GM18951 (cell line): Measurements from ENCODE around the gene EXOC8.

Experiments
- POLR2A ChIP-seq: IDR thresholded peaks from 4 replicates; pipeline ENCODE4 v1.6.1; 2011; ENCODE audit warnings: mild to moderate bottlenecking; ENCODE audit not compliant: insufficient read length, insufficient read depth; ENCODE audit errors: extremely low read depth
- in situ Hi-C: fragments of 300-500 bp; cut with MboI; formaldehyde crosslinking; loops from one replicate; pipeline ENCODE4 v1.12.0; 2022; ENCODE audit warnings: low sequenced_read_pairs, mixed read lengths, inconsistent platforms; ENCODE audit not compliant: unreplicated experiment

EXOC8 gene, protein sequence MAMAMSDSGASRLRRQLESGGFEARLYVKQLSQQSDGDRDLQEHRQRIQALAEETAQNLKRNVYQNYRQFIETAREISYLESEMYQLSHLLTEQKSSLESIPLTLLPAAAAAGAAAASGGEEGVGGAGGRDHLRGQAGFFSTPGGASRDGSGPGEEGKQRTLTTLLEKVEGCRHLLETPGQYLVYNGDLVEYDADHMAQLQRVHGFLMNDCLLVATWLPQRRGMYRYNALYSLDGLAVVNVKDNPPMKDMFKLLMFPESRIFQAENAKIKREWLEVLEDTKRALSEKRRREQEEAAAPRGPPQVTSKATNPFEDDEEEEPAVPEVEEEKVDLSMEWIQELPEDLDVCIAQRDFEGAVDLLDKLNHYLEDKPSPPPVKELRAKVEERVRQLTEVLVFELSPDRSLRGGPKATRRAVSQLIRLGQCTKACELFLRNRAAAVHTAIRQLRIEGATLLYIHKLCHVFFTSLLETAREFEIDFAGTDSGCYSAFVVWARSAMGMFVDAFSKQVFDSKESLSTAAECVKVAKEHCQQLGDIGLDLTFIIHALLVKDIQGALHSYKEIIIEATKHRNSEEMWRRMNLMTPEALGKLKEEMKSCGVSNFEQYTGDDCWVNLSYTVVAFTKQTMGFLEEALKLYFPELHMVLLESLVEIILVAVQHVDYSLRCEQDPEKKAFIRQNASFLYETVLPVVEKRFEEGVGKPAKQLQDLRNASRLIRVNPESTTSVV

GRCh38 chr1:231337472-231338269 lies at the start of gene EXOC8:
Gene EXOC8 (minus strand): TSS chr1:231337852. CDS start chr1:231337745, 107 bp downstream.
- TF ChIP-seq POLR2A = peak; percentile 83
- in situ Hi-C loops = no loop called here

GRCh38 chr1:231386466-231386865 lies 48.8 kb upstream of the EXOC8 start:
- no peak for TF ChIP-seq POLR2A
- in situ Hi-C loops = no loop called here

DNA sequence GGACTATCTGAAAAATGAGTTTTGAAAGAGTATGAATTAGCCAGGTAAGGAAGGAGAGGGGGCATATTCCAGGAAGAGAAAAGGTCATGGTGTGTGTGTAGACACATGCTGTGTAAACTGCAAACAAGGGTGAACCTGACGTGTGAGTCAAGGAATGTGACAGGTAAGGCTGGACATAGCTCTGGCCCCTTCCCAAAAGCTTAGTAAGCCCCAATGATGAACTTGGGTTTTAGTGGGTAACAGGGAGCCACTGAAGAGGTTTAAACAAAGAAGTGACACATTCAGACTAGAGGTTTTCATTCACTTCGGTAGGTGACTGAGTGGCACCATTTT lies 47.7 kb upstream of the EXOC8 start:
- in situ Hi-C loops = no loop called here
- TF ChIP-seq POLR2A = no peak

DNA sequence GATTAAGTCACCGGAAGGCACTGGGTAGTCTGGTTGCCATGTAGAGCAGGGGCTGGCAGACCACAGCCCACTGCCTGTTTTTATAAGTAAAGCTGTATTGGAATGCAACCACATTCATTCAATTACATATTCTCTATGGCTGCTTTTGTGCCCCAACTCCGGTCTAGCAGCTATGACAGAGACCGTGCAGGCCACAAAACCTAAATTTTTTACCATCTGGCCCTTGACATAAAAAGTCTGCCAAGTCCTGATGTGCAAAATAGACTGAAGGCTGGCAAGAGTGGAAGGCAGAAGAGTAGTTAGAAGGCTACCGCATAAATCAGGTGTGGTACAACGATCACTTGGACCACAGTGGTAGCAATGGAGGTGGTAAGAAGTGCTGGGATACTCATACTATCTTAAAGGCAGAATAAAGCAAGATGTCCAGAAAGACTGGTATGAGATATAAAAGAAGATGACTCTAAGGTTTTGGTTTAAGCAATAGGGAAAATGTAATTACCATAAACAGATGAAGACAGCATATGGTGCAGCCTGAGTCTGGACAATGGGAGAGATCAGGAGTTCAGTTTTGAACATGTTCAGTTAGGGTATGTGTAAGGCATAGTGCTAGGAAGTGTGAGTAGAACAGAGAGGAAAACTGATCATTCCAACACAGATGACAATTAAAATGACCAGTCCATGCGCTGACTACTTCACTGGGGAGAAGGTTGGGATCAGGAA lies 47.2 kb upstream of the EXOC8 start:
- no peak for TF ChIP-seq POLR2A
- in situ Hi-C loops = no loop called here

DNA sequence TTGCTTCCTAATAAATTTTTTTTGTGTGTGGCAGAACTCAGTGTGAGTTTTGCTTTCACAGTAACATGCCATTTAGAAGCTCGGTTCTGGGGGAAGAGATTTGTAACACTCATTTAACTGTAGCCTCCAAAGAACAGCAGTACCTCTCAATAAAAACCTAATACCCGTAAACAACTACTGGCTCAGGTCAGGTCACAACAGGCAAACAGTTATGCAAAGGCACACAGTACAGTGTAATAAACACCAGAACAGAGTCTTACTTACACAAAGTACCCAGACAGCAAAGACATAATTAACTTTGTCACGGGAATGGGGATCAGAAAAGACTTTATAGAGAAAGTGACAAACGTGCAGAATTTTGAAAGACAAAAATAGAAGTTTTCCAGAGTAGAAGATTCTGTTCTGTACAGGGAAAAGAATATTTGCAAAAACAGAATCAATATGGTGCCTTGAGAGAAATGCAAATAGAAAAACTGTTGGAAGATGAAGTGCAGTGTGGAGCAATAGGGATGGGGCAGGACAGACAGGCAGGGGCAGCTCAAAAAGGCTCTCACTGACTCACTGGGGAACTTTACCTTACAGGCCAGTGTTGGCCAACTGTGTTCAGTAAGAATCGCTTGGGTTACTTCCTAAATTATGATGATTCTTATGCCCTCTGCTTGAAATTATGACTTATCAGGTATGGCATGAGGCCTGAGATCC lies 45.7 kb upstream of the EXOC8 start:
- in situ Hi-C loops = no loop called here
- TF ChIP-seq POLR2A = no peak

DNA sequence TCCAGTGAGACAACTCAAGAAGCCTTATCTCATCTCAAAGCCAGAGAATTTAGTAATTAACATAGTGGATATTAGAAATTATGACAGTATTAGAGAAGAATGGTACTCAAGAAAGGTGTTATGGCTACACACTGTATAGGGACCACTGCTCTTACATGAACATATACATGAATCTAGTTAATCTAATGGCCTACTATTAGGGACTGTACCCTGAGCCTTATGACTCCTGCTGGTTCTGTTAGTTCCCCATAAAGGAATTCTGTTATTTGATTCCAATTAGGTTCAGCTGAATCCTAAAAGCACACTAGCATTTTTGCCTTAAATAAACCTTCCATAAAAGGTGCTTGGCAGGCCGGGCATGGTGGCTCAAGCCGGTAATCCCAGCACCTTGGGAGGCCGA lies 44.8 kb upstream of the EXOC8 start:
- in situ Hi-C loops = no loop called here
- TF ChIP-seq POLR2A = no peak

DNA sequence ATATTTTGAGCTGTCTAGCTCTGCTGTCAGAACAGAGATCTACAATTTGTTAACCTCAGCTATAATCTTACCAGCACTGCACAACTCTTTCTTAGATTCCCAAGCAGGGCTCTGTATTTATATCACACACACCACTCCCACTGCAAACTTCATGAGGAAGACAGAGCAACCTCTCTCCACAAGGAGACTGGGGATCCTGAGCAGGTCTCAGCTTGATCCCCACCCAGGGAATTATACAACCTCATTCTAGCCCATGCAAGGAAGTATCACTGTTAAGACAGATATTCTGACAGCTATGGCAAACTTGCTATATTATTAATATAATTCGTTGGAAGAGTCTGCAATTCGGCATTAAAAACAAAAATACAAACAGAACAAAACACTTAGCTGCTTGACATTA lies 44.1 kb upstream of the EXOC8 start:
- in situ Hi-C loops = no loop called here
- TF ChIP-seq POLR2A = no peak

DNA sequence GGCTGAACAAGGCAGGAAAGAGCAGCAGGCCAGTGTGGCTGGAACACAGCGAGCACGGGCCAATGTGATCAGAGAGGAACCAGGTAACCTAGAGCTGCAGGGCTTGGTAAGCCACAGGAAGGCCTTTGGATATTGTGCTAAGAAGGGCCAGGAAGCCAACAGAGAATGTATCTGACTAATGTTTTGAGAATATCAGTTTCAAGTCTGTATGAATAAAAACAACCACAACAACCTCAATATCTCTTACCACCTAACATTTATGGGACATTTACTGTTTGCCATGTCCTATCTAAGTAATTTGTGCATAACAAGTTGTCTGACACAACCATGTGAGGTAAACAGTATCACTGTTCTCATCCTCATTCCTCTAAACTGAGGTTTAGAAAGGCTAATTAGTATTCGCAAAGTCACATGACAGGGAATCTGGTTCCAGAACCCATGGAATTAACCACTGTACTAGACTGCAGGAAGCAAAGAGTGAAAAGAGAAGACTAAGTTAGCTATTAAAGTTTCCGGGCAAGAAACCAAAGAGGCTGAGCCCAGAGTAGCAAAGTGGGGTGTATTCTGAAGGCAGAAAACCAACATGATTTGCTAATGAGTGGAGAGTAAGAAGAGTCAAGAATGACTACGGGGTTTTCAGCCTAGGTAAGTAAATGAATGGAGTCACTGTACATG lies 39.4 kb upstream of the EXOC8 start:
- in situ Hi-C loops = no loop called here

GRCh38 chr1:231376101-231376500 lies 38.4 kb upstream of the EXOC8 start:
- in situ Hi-C loops = no loop called here
- TF ChIP-seq POLR2A = no peak

More for the DNA sequence above, 39.4 kb upstream of the EXOC8 start:
- TF ChIP-seq POLR2A = no peak

- in situ Hi-C loops = no loop called here
- TF ChIP-seq POLR2A = no peak
These were observed 36.7 kb upstream of the EXOC8 start for GRCh38 chr1:231374394-231374793.

DNA sequence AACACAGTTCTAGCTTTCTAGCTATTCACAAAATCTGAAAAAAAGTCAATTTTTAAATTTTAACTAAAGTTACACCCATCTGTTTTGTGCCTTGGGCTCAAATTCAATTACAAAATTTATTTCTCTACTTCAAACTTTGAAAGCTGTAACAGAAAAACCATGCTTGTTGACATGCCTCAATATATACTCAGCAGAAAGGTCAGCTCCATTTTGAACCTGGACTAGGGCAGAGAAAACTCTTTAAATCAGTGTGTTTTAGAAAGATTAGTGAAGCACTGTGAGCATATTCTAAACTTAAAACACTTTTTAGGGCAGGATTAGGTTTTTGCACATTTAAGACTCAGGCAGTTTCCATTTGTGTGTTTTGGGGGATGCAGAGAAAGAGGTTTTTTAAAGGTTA lies 34.8 kb upstream of the EXOC8 start:
- in situ Hi-C loops = no loop called here
- TF ChIP-seq POLR2A = no peak

DNA sequence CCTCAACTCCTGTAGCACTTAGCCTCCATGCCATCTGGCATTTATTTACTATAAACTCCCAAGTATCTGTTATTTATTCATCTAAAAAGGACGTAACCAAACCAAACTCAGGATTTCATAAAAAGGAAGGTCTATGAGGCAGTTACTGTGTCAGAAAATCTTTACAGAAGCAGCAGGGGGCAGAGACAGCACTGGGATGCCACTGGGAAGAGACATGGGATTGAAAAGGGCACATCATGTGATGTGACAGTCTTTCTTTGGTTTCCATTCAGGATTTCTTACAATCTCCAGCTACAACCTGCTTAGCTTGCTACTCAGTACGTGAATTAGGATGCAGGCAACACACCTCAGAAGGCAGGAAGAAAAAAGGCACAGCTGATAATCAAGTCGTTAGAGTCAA lies 31.6 kb upstream of the EXOC8 start:
- no peak for TF ChIP-seq POLR2A
- in situ Hi-C loops = no loop called here
